Measurements from ENCODE around the gene AFAP1.

The AFAP1 gene

DNA sequence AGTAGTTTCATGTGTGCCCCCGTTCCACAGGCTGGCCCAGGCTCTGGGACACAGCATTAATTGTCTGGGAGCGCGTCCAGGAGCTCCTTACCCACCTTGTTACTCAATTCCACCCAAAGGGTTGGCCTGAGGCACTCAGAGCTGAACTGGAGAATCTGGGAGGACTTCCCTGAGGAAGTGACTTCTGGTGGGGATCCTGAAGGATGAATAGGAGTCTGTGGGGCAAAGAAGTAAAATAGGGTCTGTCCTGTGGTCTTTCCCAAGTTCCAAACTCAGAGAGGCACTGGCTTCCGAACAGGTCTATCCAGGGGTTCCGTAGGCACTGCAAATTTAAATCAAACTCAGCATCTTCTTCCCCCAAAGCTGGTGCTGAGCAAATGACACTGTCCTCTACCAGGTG, 204.3 kb downstream of the AFAP1 start:
- Histone ChIP-seq H3K4me3 (ENCODE audit: insufficient read length, low read depth) (no peak overlapping the region), H3K9me3 (ENCODE audit: insufficient read depth, low read length) (no peaks in the 10 kb centered on the region), H3K4me1 (ENCODE audit: insufficient read depth, insufficient read length) (peaks cover 5% of the 10 kb centered on the region), H3K9ac (ENCODE audit: insufficient read length, low read depth) (no peak overlapping the region), H3K27me3 (ENCODE audit: insufficient read depth, insufficient read length) (no peaks in the 10 kb centered on the region), H3K36me3 (ENCODE audit: insufficient read depth, insufficient read length, low read length) (no peaks in the 10 kb centered on the region)
- no peak for DNase-seq (ENCODE audit: low read depth, low spot score)
- TF ChIP-seq YY1 (IDR thresholded peaks at IDR 0.05; ENCODE audit: insufficient read depth, insufficient read length) (no peak), SUZ12 (IDR thresholded peaks at IDR 0.05; ENCODE audit: extremely low read depth, insufficient read depth, insufficient read length) (no peak), ZNF274 (IDR thresholded peaks at IDR 0.05; ENCODE audit: low read depth, low read length) (no peak)

DNA sequence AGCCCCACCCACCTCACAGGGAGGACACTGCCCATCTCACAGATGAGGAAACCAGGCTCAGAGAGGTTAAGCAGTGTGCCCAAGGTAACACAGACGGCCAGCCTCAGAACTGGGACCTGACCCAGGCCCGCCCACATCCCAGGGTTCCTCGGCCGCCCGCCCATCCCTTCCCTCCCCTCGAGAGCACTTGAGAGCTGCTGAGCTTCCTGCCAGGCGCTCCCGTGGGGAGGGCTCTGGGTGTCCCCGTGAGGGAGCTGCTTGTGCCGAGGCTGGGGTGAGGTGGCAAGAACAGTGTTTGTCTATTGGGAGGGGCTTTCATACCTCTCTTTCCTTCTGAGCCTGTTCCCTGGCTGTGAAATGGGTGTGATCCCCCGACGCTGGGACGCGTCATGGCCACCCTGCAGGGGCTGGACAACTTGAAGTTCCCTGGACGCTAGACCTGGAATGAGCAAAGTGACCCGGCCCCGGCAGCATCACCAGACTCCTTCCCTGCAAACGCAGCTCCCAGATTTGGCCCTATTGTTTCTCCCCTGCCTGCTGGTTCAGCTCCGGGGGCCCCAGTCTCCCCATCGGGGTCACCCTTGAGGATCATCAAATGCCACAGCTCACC, 204.9 kb downstream of the AFAP1 start:
- DNase-seq (ENCODE audit: low read depth, low spot score) = no peak
- Histone ChIP-seq H3K27me3 (ENCODE audit: insufficient read depth, insufficient read length) (no peaks in the 10 kb centered on the region), H3K4me3 (ENCODE audit: insufficient read length, low read depth) (no peak overlapping the region), H3K4me1 (ENCODE audit: insufficient read depth, insufficient read length) (peaks cover 5% of the 10 kb centered on the region), H3K36me3 (ENCODE audit: insufficient read depth, insufficient read length, low read length) (no peaks in the 10 kb centered on the region), H3K9me3 (ENCODE audit: insufficient read depth, low read length) (no peaks in the 10 kb centered on the region), H3K9ac (ENCODE audit: insufficient read length, low read depth) (no peak overlapping the region)
- no peak for TF ChIP-seq ZNF274 (IDR thresholded peaks at IDR 0.05; ENCODE audit: low read depth, low read length)
- TF ChIP-seq YY1 (IDR thresholded peaks at IDR 0.05; ENCODE audit: insufficient read depth, insufficient read length) = no peak
- no peak for TF ChIP-seq SUZ12 (IDR thresholded peaks at IDR 0.05; ENCODE audit: extremely low read depth, insufficient read depth, insufficient read length)

DNA sequence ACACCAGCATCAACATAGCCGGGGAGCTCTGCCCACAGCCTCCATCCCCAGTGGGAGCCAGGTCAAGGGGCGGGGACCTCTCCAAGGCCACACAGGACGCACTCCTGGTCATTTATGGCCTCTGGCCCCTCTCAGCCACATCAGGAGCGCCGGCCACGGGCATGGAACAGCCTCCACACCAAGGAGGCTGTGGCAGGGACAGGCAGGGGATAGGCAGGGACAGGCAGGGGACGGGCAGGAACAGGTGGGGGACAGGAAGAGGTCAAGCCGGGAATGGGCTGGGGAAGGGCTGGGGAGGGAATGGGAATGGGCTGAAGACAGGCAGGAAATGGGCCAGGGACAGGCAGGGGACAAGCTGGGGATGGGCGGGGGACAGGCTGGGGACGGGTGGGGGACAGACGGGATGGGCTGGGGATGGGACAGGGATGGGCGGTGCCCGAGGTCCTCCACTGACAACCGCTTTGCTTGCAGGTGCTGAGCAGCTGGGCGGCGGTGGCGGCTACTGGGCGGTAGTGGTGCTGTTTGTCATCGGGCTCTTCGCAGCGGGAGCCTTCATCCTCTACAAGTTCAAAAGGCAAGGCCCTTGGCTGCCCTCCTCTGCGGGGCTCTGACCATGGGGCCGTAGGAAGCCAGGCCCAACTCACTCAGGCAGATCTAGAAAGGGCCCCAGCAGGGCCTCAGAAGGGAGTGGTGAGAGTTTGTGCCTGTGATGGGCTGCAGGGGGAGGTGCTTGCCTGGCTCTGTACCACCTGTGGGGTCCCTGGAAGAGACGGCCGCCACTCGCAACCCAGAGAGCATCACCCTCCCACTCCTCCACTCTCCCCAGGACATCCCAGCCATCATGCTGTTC, 205.6 kb downstream of the AFAP1 start:
- no peak for DNase-seq (ENCODE audit: low read depth, low spot score)
- peaks cover 5% of the 10 kb centered on the region for H3K4me1 ChIP-seq (ENCODE audit: insufficient read depth, insufficient read length)
- H3K9ac ChIP-seq (ENCODE audit: insufficient read length, low read depth) = no peak overlapping the region
- TF ChIP-seq SUZ12 (IDR thresholded peaks at IDR 0.05; ENCODE audit: extremely low read depth, insufficient read depth, insufficient read length) = no peak
- no peak for TF ChIP-seq YY1 (IDR thresholded peaks at IDR 0.05; ENCODE audit: insufficient read depth, insufficient read length)
- no peak for TF ChIP-seq ZNF274 (IDR thresholded peaks at IDR 0.05; ENCODE audit: low read depth, low read length)
- no peak overlapping the region for H3K4me3 ChIP-seq (ENCODE audit: insufficient read length, low read depth)
- no peaks in the 10 kb centered on the region for H3K9me3 ChIP-seq (ENCODE audit: insufficient read depth, low read length)
- H3K36me3 ChIP-seq (ENCODE audit: insufficient read depth, insufficient read length, low read length) = no peaks in the 10 kb centered on the region
- no peaks in the 10 kb centered on the region for H3K27me3 ChIP-seq (ENCODE audit: insufficient read depth, insufficient read length)

DNA sequence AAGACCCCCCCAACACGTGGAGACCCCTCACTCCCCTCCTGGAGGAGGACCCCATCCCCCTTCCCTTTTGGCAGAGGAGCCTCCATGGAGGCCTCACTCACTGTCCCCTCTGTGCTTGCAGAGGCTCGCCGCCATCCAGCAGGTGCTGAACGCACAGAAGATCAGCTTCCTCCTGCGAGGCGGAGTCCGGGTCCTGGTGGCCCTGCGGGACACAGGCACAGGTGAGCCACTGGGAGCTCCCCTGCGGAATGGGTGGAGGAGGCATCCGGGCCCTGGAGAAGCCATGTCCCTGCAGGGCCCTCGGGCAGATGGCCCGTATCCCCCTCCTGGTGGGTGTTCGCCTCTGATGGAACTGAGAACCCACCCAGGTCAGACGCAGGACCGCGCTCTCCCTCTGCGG, 206.5 kb downstream of the AFAP1 start:
- no peaks in the 10 kb centered on the region for H3K9me3 ChIP-seq (ENCODE audit: insufficient read depth, low read length)
- TF ChIP-seq ZNF274 (IDR thresholded peaks at IDR 0.05; ENCODE audit: low read depth, low read length) (no peak), YY1 (IDR thresholded peaks at IDR 0.05; ENCODE audit: insufficient read depth, insufficient read length) (no peak), SUZ12 (IDR thresholded peaks at IDR 0.05; ENCODE audit: extremely low read depth, insufficient read depth, insufficient read length) (no peak)
- H3K36me3 ChIP-seq (ENCODE audit: insufficient read depth, insufficient read length, low read length) = no peaks in the 10 kb centered on the region
- no peak for DNase-seq (ENCODE audit: low read depth, low spot score)
- no peak overlapping the region for H3K9ac ChIP-seq (ENCODE audit: insufficient read length, low read depth)
- peaks cover 5% of the 10 kb centered on the region for H3K4me1 ChIP-seq (ENCODE audit: insufficient read depth, insufficient read length)
- no peaks in the 10 kb centered on the region for H3K27me3 ChIP-seq (ENCODE audit: insufficient read depth, insufficient read length)
- H3K4me3 ChIP-seq (ENCODE audit: insufficient read length, low read depth) = no peak overlapping the region

DNA sequence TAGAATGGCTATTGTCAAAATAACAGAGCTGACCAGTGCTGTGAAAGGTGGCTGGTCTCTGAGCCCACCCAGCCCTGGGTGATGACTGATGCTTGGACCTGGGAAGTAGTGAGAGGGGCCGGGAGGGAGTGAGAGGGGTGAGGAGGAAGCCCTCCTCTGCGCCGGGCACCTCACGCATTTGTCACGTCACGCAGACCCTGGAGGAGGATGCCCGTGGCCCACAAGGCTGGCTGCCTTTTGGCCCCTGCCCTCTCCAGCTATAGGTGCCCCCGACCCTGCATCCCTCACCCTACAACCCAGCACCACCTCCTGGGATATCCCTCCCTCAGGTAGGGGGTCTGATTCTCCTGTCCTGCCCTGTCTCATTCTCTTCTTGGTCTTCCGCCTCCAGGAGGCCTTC, 207.4 kb downstream of the AFAP1 start:
- Histone ChIP-seq H3K9me3 (ENCODE audit: insufficient read depth, low read length) (no peaks in the 10 kb centered on the region), H3K4me1 (ENCODE audit: insufficient read depth, insufficient read length) (peaks cover 5% of the 10 kb centered on the region), H3K27me3 (ENCODE audit: insufficient read depth, insufficient read length) (no peaks in the 10 kb centered on the region), H3K9ac (ENCODE audit: insufficient read length, low read depth) (no peak overlapping the region), H3K4me3 (ENCODE audit: insufficient read length, low read depth) (no peak overlapping the region), H3K36me3 (ENCODE audit: insufficient read depth, insufficient read length, low read length) (no peaks in the 10 kb centered on the region)
- no peak for DNase-seq (ENCODE audit: low read depth, low spot score)
- TF ChIP-seq YY1 (IDR thresholded peaks at IDR 0.05; ENCODE audit: insufficient read depth, insufficient read length) = no peak
- TF ChIP-seq SUZ12 (IDR thresholded peaks at IDR 0.05; ENCODE audit: extremely low read depth, insufficient read depth, insufficient read length) = no peak
- TF ChIP-seq ZNF274 (IDR thresholded peaks at IDR 0.05; ENCODE audit: low read depth, low read length) = no peak

DNA sequence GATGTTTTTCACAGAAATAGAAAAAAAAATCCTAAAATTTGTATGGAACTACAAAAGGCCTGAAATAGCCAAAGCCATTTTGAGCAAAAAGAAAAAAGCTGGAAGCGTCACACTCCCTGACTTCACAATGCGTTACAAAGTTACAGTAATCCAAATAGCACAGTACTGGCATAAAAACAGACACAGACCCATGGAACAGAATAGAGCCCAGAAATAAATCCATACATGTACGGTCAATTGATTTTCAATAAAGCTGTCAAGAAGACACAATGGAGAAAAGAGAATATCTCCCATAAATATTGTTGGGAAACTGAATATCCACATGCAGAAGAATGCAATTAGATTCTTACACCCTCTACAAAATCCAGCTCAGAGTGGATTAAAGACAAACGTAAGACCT, 208.2 kb downstream of the AFAP1 start:
- Histone ChIP-seq H3K27me3 (ENCODE audit: insufficient read depth, insufficient read length) (no peaks in the 10 kb centered on the region), H3K4me1 (ENCODE audit: insufficient read depth, insufficient read length) (peaks cover 5% of the 10 kb centered on the region), H3K4me3 (ENCODE audit: insufficient read length, low read depth) (no peak overlapping the region), H3K9ac (ENCODE audit: insufficient read length, low read depth) (no peak overlapping the region), H3K9me3 (ENCODE audit: insufficient read depth, low read length) (no peaks in the 10 kb centered on the region), H3K36me3 (ENCODE audit: insufficient read depth, insufficient read length, low read length) (no peaks in the 10 kb centered on the region)
- no peak for TF ChIP-seq SUZ12 (IDR thresholded peaks at IDR 0.05; ENCODE audit: extremely low read depth, insufficient read depth, insufficient read length)
- TF ChIP-seq ZNF274 (IDR thresholded peaks at IDR 0.05; ENCODE audit: low read depth, low read length) = no peak
- DNase-seq (ENCODE audit: low read depth, low spot score) = no peak

DNA sequence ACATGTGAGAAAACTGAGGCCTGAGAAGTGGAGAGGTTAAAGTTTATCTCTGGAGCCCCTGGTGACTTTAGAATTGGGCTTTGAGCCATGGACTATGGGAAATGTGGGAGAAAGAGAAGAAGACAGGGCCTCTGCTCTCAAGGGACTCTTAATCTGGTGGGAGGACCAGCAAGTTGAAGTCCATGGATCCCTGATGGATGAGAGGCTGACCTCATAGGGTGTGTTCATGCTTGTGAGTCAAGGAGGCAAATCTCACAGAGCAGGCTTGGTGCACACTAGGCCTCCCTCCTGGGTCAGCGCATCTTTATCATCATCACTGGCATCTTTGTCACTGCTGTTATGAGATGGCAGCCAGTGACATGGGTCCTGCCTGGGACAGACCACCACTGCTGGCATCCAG, 211.9 kb downstream of the AFAP1 start:
- no peak for DNase-seq (ENCODE audit: low read depth, low spot score)
- no peaks in the 10 kb centered on the region for H3K27me3 ChIP-seq (ENCODE audit: insufficient read depth, insufficient read length)
- H3K36me3 ChIP-seq (ENCODE audit: insufficient read depth, insufficient read length, low read length) = no peaks in the 10 kb centered on the region
- H3K9ac ChIP-seq (ENCODE audit: insufficient read length, low read depth) = no peak overlapping the region
- no peak for TF ChIP-seq ZNF274 (IDR thresholded peaks at IDR 0.05; ENCODE audit: low read depth, low read length)
- H3K9me3 ChIP-seq (ENCODE audit: insufficient read depth, low read length) = no peaks in the 10 kb centered on the region
- no peaks in the 10 kb centered on the region for H3K4me1 ChIP-seq (ENCODE audit: insufficient read depth, insufficient read length)
- no peak overlapping the region for H3K4me3 ChIP-seq (ENCODE audit: insufficient read length, low read depth)
